Lower leg skin (tissue), 4 donors: ENCODE data around the gene PI16. TPM values are rescaled to one million over a fixed set of nuclear protein-coding genes. Genes with fewer than 3 reads are reported as not detected.

Source experiments
- DNase-seq, 2 donors: peaks; one replicate each; pipeline ENCODE4 v3.0.0-alpha.2; 2019; ENCODE audit warnings: low spot score in 2 of 2
- H3K4me3 ChIP-seq: fragments of 200-600 bp; sonication (generic); 2 replicates; pipeline ENCODE4 v1.5.1; 2017; ENCODE audit warnings: mild to moderate bottlenecking, low read depth; ENCODE audit not compliant: poor library complexity, severe bottlenecking
- CTCF ChIP-seq, 3 donors: fragments of 450-650 bp; IDR thresholded peaks; one replicate each; pipeline ENCODE4 v1.5.1; 2016; ENCODE audit warnings: antibody characterized with exemption in 3 of 3, mild to moderate bottlenecking in 3 of 3, moderate library complexity in 2 of 3
- POLR2A ChIP-seq, 2 donors: fragments of 450-650 bp; IDR thresholded peaks; one replicate each; pipeline ENCODE4 v1.6.1; 2016 to 2017; ENCODE audit warnings: antibody characterized with exemption in 2 of 2, mild to moderate bottlenecking in 1 of 2, moderate library complexity in 1 of 2
- WGBS, 2 donors: methylation state at CpG; one replicate each; pipeline ENCODE4 v1.1.5; 2018; 5-methylcytosine and 5-hydroxymethylcytosine counted together
- intact Hi-C: fragments of 100-400 bp; cut with DNase I; formaldehyde crosslinking; loops from one replicate; pipeline ENCODE4 v1.15.0; 2023; ENCODE audit warnings: low total_unique reads
- total RNA-seq, 4 donors: library from RNA; depleted of rRNA; stranded (reverse); fragments of >200 nt; gene quantifications; one replicate each; pipeline ENCODE4 v1.1.0, GENCODE V29; 2016

PI16 gene
- total RNA-seq, 4 donors from 2014 or later: 2.1 to 18.5 (median 2.7) TPM

DNA sequence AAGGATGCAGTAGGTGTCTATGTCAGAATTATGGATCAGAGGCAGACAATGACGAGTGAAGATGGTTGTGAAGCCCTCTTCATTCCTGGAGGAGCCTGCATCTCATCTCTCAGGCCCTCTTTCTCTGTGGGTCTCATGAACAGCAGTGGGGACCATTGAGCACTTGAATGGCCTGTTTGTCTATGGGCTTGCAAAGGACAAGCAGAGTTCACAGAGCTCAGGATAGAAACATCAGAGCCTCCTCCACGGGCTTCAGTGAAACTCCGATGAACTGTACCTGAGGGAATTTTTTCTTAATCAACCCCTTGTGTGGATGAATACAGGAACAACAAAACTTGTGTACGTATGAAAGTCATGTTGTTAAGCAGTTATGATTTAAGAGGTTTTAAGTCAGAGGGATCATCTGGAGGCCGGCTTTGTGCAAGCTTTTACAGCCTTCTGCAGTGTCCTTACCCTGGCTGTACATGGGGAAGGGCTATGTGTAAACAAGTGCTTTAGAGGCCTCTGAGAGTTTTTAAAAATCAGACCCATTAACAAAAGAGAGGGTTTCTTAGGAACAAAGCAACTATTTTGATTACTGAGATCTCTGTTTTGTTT, 29.7 kb upstream of the PI16 start:
- no peak for DNase-seq
- 70 to 81% methylated on average over 5 of the region's 5 CpGs for WGBS, 2 donors
- no peak for TF ChIP-seq POLR2A (IDR thresholded peaks at IDR 0.05)
- no peak for TF ChIP-seq CTCF (IDR thresholded peaks at IDR 0.05)
- intact Hi-C loops: no loop called here
- H3K4me3 ChIP-seq: no peak overlapping the region

GRCh38 chr6:36925809-36926208, 28.7 kb upstream of the PI16 start:
- no peak for TF ChIP-seq CTCF (IDR thresholded peaks at IDR 0.05)
- TF ChIP-seq POLR2A (IDR thresholded peaks at IDR 0.05): no peak
- intact Hi-C loops: no loop called here
- DNase-seq: no peak
- no peak overlapping the region for H3K4me3 ChIP-seq
- 93 to 97% methylated on average over 4 of the region's 4 CpGs for WGBS, 2 donors

DNA sequence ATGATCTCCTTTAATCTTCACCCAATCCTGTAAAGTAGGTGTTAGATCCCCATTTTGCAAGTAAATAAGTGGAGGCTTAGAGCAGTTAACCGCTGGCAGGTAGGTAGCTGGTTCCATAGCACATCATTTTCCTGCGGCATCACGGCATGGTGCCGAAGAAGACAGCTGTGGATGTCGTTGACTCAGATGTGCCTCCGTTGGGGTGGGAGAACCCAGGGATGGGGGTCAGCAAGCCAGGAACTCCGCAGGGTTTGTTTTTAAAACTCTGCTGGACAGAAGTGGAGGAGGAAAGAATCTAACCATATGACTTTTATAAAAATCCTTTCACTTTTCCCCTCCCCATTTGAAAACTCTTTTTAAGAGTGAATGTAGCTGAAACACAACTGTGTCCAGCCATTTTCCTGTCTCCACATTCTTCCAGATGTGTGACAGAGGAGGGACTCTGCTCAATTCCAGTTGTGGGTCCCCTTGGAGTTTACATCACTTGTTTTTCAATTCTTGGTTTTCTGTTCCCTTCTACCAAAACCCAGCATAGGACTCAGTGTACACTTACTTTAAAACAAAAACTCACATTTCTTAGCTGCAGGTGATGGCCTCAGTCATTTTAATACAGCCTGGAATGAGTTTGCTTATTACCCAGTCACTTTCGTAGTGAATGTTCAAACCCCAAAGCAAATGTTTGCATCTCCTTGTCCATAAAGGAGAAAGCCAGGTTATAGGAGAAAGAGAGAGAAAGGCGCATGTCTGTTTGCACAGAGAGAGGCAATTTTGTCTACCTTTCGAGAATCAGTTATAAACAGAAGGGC, 27.6 kb upstream of the PI16 start:
- 86 to 88% methylated on average over 10 of the region's 10 CpGs for WGBS, 2 donors
- intact Hi-C loops: no loop called here
- no peak for TF ChIP-seq POLR2A (IDR thresholded peaks at IDR 0.05)
- no peak for TF ChIP-seq CTCF (IDR thresholded peaks at IDR 0.05)
- no peak overlapping the region for H3K4me3 ChIP-seq
- no peak for DNase-seq

DNA sequence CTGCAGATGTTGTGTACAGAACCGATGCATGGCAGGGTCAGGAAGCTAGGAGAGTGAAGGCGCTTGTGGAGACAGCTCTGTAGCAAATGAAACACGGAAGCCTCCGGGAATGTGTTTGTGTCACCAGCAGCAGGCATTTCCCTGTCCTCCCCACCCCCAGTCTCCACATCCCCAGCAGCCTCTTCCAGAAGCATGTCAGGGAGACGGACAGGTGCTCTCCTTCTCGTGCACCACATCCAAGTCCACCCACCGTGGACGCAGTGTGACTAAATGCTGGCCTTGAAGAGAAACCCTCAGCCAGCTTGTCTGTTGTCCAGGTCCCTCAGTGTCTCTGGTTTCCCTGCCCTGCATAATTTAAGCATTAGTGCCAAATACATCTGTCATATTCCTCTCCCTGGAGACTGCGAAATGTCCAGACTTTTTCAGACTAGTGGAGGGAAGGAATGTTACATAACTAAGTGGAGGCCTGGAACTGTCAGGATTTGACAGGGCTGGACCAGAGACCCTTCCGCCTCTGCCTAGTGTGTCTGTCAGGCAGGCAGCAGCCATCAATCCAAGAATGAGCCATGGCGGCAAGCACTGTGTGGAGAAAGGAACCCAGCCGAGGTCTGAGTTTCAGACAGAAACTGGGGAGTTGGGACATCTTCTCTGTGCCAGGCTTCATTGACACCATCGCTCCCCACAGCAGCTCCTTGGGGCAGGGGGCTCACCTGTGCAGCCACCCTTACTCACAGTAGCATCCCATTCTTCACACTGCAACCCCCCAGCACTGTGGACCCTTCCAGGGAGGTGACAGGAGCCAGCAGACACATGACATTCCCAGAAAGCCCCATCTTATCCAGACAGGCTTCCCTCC, 26.6 kb upstream of the PI16 start:
- 58 to 76% methylated on average over 13 of the region's 13 CpGs for WGBS, 2 donors
- H3K4me3 ChIP-seq: no peak overlapping the region
- no peak for DNase-seq
- TF ChIP-seq CTCF (IDR thresholded peaks at IDR 0.05): no peak
- intact Hi-C loops: no loop called here

GRCh38 chr6:36928547-36928918, 26.0 kb upstream of the PI16 start:
- DNase-seq: no peak
- no peak overlapping the region for H3K4me3 ChIP-seq
- WGBS, 2 donors: 50 to 61% methylated on average over 7 of the region's 7 CpGs
- no peak for TF ChIP-seq POLR2A (IDR thresholded peaks at IDR 0.05)
- intact Hi-C loops: no loop called here

DNA sequence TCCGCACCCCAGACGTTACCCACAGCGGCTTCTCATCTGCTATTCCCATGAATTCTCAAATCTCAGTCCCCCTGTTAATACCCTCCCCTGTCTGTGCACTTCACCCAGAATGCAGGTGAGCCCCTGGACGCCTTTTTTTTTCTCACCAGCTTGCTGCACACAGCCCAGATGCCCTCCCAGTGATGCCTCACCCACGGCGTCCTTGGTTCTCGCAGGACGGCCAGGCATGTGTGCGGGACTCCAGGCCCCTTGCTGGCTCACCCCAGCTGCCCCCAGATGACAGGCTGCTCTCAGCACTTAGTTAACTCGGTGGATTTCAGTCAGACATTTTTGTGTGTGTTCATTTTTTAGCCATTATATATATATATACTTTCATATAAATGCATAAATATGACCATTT, 25.4 kb upstream of the PI16 start:
- TF ChIP-seq CTCF (IDR thresholded peaks at IDR 0.05) (no peak), POLR2A (IDR thresholded peaks at IDR 0.05) (no peak)
- intact Hi-C loops: no loop called here
- no peak overlapping the region for H3K4me3 ChIP-seq
- no peak for DNase-seq
- WGBS, 2 donors: 76 to 80% methylated on average over 10 of the region's 10 CpGs
